ENCODE measurements around the gene MYH13. TPM values are rescaled to one million over a fixed set of nuclear protein-coding genes. Genes with fewer than 3 reads are reported as not detected.

Gene MYH13
- total RNA-seq, 2 donors from 2014 or later = 0.28 TPM; not detected in 1

DNA sequence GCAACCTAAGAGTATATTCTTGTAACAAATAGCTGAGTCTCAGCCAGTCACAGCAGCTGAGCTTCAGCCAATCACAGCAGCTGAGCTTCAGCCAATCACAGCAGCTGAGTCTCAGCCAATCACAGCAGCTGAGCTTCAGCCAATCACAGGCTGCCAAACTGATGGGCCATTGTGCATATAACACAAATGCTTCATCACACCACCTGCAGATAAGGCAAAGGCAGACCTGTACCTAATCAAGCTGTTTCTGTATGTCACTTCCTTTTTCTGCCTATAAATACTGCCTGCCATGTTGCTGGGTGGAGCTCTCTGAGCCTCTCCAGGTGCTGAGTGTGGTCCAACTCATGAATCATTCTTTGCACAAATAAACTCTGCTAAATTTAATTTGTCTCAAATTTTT, 19.9 kb downstream of the MYH13 start:
- no peak for TF ChIP-seq POLR2AphosphoS5 (IDR thresholded peaks at IDR 0.05)
- no peak for TF ChIP-seq POLR2A (IDR thresholded peaks at IDR 0.05)
- TF ChIP-seq, protein P1, sequence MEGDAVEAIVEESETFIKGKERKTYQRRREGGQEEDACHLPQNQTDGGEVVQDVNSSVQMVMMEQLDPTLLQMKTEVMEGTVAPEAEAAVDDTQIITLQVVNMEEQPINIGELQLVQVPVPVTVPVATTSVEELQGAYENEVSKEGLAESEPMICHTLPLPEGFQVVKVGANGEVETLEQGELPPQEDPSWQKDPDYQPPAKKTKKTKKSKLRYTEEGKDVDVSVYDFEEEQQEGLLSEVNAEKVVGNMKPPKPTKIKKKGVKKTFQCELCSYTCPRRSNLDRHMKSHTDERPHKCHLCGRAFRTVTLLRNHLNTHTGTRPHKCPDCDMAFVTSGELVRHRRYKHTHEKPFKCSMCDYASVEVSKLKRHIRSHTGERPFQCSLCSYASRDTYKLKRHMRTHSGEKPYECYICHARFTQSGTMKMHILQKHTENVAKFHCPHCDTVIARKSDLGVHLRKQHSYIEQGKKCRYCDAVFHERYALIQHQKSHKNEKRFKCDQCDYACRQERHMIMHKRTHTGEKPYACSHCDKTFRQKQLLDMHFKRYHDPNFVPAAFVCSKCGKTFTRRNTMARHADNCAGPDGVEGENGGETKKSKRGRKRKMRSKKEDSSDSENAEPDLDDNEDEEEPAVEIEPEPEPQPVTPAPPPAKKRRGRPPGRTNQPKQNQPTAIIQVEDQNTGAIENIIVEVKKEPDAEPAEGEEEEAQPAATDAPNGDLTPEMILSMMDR (IDR thresholded peaks at IDR 0.05) = no peak
- no peaks in the 10 kb centered on the region for H3K4me1 ChIP-seq (replicated peaks)
- no peak overlapping the region for H3K4me3 ChIP-seq
- no peaks in the 10 kb centered on the region for H3K27me3 ChIP-seq (replicated peaks; ENCODE audit: insufficient read depth)
- H3K36me3 ChIP-seq = no peaks in the 10 kb centered on the region
- no peaks in the 10 kb centered on the region for H3K9me3 ChIP-seq
- intact Hi-C loops (cut with DNase I) = no loop called here
- DNase-seq (ENCODE audit: low spot score) = no peak
- no peak overlapping the region for H3K27ac ChIP-seq

DNA sequence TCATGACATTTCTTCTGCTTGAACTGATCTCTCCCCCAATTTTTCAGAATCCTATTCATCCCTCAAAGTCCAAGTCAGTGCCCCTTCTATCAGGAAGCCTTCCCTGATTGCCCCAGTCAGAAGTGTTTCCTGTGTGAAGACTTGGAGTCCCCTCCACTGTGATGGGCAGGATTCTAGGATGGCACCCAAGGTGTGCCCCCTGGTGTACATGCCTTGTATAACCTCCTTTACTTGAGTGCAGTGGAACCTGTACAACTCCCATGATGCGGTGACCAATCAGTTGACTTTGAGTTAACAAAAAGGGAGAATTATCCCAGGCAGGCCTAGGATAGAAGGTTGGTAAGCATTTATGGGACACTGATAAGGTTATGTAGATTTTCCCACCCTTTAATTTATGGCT, 23.4 kb downstream of the MYH13 start:
- DNase-seq (ENCODE audit: low spot score) = no peak
- 95% methylated on average over 1 of the region's 1 CpG for WGBS
- Histone ChIP-seq H3K9me3 (no peaks in the 10 kb centered on the region), H3K4me3 (no peak overlapping the region), H3K27ac (no peak overlapping the region), H3K36me3 (no peaks in the 10 kb centered on the region), H3K27me3 (replicated peaks; ENCODE audit: insufficient read depth) (no peaks in the 10 kb centered on the region), H3K4me1 (replicated peaks) (no peaks in the 10 kb centered on the region)
- TF ChIP-seq POLR2A (IDR thresholded peaks at IDR 0.05) (no peak), POLR2AphosphoS5 (IDR thresholded peaks at IDR 0.05) (no peak)
- TF ChIP-seq, protein P1 (IDR thresholded peaks at IDR 0.05) = no peak
- intact Hi-C loops (cut with DNase I) = no loop called here

- no peak for DNase-seq (ENCODE audit: low spot score)
- Histone ChIP-seq H3K9me3 (no peaks in the 10 kb centered on the region), H3K27ac (no peak overlapping the region), H3K36me3 (no peaks in the 10 kb centered on the region), H3K4me3 (no peak overlapping the region), H3K27me3 (replicated peaks; ENCODE audit: insufficient read depth) (no peaks in the 10 kb centered on the region), H3K4me1 (replicated peaks) (no peaks in the 10 kb centered on the region)
- TF ChIP-seq POLR2AphosphoS5 (IDR thresholded peaks at IDR 0.05) = no peak
- TF ChIP-seq, protein P1 (IDR thresholded peaks at IDR 0.05) = no peak
- intact Hi-C loops (cut with DNase I) = no loop called here
- WGBS = 83% methylated on average over 3 of the region's 3 CpGs
Observed at GRCh38 chr17:10344816-10345215, 28.0 kb downstream of the MYH13 start.

- no peaks in the 10 kb centered on the region for H3K36me3 ChIP-seq
- whole genome bisulfite sequencing = 76% methylated on average over 8 of the region's 8 CpGs
- no peaks in the 10 kb centered on the region for H3K27me3 ChIP-seq (replicated peaks; ENCODE audit: insufficient read depth)
Observed at GRCh38 chr17:10339051-10339450, 33.8 kb downstream of the MYH13 start.

DNA sequence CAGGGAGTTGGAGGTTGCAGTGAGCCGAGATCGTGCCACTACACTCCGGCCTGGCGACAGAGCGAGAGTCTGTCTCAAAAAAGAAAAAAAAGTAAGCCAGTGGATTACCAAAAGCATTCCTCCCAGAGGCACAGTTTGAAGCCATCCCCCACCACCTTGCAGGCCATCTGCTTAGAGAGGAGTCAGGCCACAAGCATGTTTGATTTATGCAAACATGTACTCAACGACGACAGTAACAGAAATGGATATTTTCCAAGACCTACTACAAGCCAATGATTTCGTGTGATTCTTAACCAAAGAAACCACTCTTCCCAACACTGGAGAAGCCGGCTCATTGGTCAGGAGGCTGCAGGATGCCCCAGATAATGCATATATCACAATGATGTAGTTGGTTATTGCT, 34.8 kb downstream of the MYH13 start:
- H3K9me3 ChIP-seq = no peaks in the 10 kb centered on the region
- no peak overlapping the region for H3K27ac ChIP-seq
- TF ChIP-seq, protein P1 (IDR thresholded peaks at IDR 0.05) = no peak
- TF ChIP-seq POLR2AphosphoS5 (IDR thresholded peaks at IDR 0.05) = no peak
- TF ChIP-seq POLR2A (IDR thresholded peaks at IDR 0.05) = no peak
- H3K36me3 ChIP-seq = no peaks in the 10 kb centered on the region
- intact Hi-C loops (cut with DNase I) = no loop called here
- DNase-seq (ENCODE audit: low spot score) = no peak
- H3K27me3 ChIP-seq (replicated peaks; ENCODE audit: insufficient read depth) = no peaks in the 10 kb centered on the region
- WGBS = 76% methylated on average over 9 of the region's 9 CpGs
- no peak overlapping the region for H3K4me3 ChIP-seq
- H3K4me1 ChIP-seq (replicated peaks) = no peaks in the 10 kb centered on the region

More at GRCh38 chr17:10339051-10339450, 33.8 kb downstream of the MYH13 start:
- H3K4me3 ChIP-seq = no peak overlapping the region
- intact Hi-C loops (cut with DNase I) = no loop called here
- TF ChIP-seq POLR2A (IDR thresholded peaks at IDR 0.05) (no peak), POLR2AphosphoS5 (IDR thresholded peaks at IDR 0.05) (no peak)
- TF ChIP-seq, protein P1 (IDR thresholded peaks at IDR 0.05) = no peak
- H3K27ac ChIP-seq = no peak overlapping the region
- H3K9me3 ChIP-seq = no peaks in the 10 kb centered on the region
- H3K4me1 ChIP-seq (replicated peaks) = no peaks in the 10 kb centered on the region
- no peak for DNase-seq (ENCODE audit: low spot score)
